Activated CD8-positive, alpha-beta T cell treated with anti-CD3 and anti-CD28 coated beads, Interleukin-2, amount 10 ng/mL, durations not matched to agents 7 days and 5 days (primary cell): ENCODE results near the gene BCL3. TPM values are rescaled to one million over a fixed set of nuclear protein-coding genes. Genes with fewer than 3 reads are reported as not detected.
"Not testable (repeated sequence)": the region's sequence is repeated elsewhere in the genome, so short reads cannot be mapped to it uniquely, and the experiment has no call there.

Experiments
- ATAC-seq: fragments of 150-1000 bp; cut with Tn5 transposase; one replicate; pipeline ENCODE4 v1.10.0; 2021; ENCODE audit warnings: moderate library complexity
- CTCF ChIA-PET: fragments of 350-600 bp; sonication (Branson Sonifier 250); formaldehyde crosslinking; loops from one replicate; lab custom pipeline; 2021; ENCODE audit warnings: antibody characterized with exemption; lab: Charles Lee
- POLR2A ChIA-PET: fragments of 350-600 bp; sonication (Branson Sonifier 250); formaldehyde crosslinking; loops from one replicate; lab custom pipeline; 2021; ENCODE audit warnings: antibody characterized with exemption; lab: Charles Lee
- DNase-seq: peaks from one replicate; pipeline ENCODE4 v3.0.0-alpha.2; 2020
- H3K27ac Mint-ChIP-seq: one replicate; pipeline ENCODE4 v1.8.0; 2021; ENCODE audit warnings: mild to moderate bottlenecking, mixed read lengths
- H3K27me3 Mint-ChIP-seq: one replicate; pipeline ENCODE4 v1.8.0; 2021; ENCODE audit warnings: low read depth, mixed read lengths
- H3K36me3 Mint-ChIP-seq: one replicate; pipeline ENCODE4 v1.8.0; 2021; ENCODE audit warnings: low read depth, mixed read lengths
- H3K4me1 Mint-ChIP-seq: one replicate; pipeline ENCODE4 v1.8.0; 2021; ENCODE audit warnings: low read depth, mixed read lengths
- H3K4me3 Mint-ChIP-seq: one replicate; pipeline ENCODE4 v1.8.0; 2021; ENCODE audit warnings: mild to moderate bottlenecking, mixed read lengths
- H3K9me3 Mint-ChIP-seq: one replicate; pipeline ENCODE4 v1.8.0; 2022; ENCODE audit warnings: mixed read lengths; ENCODE audit not compliant: insufficient read depth
- total RNA-seq, 2 experiments: library from RNA; stranded (reverse); gene quantifications; one replicate each; pipeline ENCODE4 v1.2.3, GENCODE V29; 2021

The BCL3 gene
- total RNA-seq, 2 experiments from 2014 or later: 22.4 to 25.1 TPM

DNA sequence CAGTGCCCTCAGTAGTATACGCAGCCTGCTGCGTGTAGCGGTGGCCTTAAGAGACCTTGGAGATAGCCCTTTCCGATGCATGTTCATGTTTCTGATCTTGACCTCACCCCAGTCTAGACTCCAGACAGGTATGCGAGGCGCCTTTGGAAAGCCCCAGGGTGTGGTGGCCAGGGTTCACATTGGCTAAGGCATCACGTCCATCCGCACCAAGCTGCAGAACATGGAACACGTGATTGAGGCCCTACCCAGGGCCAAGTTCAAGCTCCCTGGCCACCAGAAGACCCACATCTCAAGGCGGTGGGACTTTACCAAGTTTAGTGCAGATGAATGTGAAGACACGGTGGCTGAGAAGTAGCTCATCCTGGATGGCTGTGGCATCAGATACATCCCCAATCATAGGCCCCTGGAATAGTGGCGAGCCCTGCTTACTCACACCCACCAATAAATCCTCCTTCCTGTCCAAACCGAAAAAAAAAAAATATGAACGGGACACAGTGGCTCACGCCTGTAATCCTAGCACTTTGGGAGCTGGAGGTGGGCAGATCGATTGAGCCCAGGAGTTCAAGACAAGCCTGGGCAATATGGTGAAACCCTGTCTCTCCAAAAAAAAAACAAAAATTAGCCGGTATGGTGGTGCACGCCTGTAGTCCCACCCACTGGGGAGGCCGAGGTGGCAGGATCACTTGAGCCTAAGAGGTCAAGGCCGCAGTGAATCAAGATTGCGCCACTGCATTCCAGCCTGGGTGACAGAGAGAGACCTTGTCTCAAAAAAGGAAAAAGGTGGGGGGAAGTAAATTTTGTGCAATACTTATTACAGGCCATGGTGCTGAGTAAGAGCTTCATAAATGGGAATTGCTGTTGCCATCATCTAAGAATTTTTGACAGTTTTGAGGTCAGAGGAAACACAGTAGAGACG, 16.8 kb downstream of the BCL3 start:
- Mint-ChIP-seq H3K4me1 (peaks cover 61% of the 10 kb centered on the region), H3K27ac (no peak overlapping the region), H3K4me3 (no peak overlapping the region), H3K27me3 (no peaks in the 10 kb centered on the region), H3K36me3 (peaks cover 16% of the 10 kb centered on the region), H3K9me3 (peaks cover 5% of the 10 kb centered on the region)
- no peak for DNase-seq
- ChIA-PET POLR2A (interaction anchor here (1.2 kb wide), 1 partner anchor 16 kb away, joined by 4 read pairs; the partner anchor contains the start of gene BCL3), CTCF (interaction anchor here (0.9 to 18.1 kb wide), 5 partner anchors 10 to 73 kb away, joined by 3 to 455 read pairs (median 14); no protein-coding TSS in a partner anchor)
- ATAC-seq: no peak

DNA sequence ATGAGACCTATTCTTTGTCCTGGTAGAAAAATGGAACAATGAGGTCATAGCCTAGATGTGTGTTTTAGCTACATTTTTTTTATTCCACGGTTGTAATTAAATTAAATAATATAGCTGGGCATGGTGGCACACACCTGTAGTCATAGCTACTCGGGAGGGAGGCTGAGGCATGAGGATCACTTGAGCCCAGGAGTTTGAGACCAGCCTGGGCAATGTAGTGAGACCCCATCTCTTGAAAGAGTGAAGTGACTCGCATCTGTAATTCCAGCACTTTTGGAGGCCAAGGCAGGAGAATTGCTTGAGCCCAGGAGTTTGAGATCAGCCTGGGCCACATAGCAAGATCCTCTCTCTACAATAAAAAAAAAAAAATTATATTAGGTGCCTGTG, 17.4 kb downstream of the BCL3 start:
- no peak for ATAC-seq
- H3K9me3 Mint-ChIP-seq: peaks cover 5% of the 10 kb centered on the region
- ChIA-PET POLR2A (interaction anchor here (1.2 kb wide), 1 partner anchor 17 kb away, joined by 4 read pairs; the partner anchor contains the start of gene BCL3), CTCF (interaction anchor here (0.9 to 18.1 kb wide), 6 partner anchors 10 to 112 kb away, joined by 3 to 455 read pairs (median 10); no protein-coding TSS in a partner anchor)
- H3K27ac Mint-ChIP-seq: no peak overlapping the region
- DNase-seq: no peak
- peaks cover 60% of the 10 kb centered on the region for H3K4me1 Mint-ChIP-seq
- H3K36me3 Mint-ChIP-seq: peaks cover 14% of the 10 kb centered on the region
- H3K4me3 Mint-ChIP-seq: no peak overlapping the region
- no peaks in the 10 kb centered on the region for H3K27me3 Mint-ChIP-seq

DNA sequence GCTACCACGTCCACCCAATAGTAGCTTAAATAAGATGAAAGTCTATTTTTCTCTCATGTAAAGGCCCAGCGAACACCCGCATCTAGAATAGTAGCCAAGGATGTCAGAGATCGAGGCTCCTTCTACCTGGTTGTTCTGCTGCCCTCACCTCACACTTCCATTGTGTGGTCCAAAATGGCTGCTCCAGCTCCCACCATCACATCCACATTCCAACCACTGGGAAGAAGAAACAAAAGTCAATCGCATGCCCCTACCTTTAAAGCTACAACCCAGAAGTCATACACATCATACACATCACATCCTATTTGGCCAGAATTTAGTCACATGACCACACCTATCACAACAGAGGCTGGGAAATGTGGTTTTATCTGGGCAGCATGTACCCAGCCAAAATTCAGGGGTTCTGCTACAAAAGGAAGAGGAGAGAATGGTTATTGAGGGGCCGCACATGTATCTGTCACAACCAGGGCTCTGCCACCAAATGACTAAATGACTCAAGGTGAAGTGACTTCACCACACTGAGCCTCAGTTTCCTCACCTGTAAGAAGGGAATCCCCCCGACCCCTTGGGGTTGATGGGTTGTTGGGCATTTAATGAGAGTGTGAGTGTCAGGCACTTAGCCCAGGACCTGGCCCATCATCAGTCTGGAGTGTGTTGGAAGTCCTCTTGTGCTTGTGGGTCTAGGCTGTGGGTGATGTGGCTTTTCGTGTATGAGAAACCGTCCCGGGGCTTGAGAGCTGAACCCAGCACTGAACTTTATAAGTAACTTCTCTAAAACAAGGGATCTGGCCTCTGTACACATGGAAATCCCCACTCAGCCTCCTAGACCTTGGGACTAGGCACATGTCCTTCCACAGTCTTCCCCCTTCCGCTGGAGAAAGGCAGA, 19.0 kb downstream of the BCL3 start:
- H3K36me3 Mint-ChIP-seq: peaks cover 8% of the 10 kb centered on the region
- no peak overlapping the region for H3K4me3 Mint-ChIP-seq
- CTCF ChIA-PET: interaction anchor here (1.0 to 18.1 kb wide), 6 partner anchors 14 to 113 kb away, joined by 3 to 455 read pairs (median 10); no protein-coding TSS in a partner anchor
- H3K9me3 Mint-ChIP-seq: peaks cover 5% of the 10 kb centered on the region
- peak overlapping the region; percentile 37 for H3K27ac Mint-ChIP-seq
- POLR2A ChIA-PET: interaction anchor here (0.9 to 1.4 kb wide), 3 partner anchors 13 to 44 kb away, joined by 3 to 4 read pairs (median 4); no protein-coding TSS in a partner anchor
- ATAC-seq: no peak
- H3K4me1 Mint-ChIP-seq: peaks cover 56% of the 10 kb centered on the region
- DNase-seq: peak; percentile 55
- no peaks in the 10 kb centered on the region for H3K27me3 Mint-ChIP-seq

DNA sequence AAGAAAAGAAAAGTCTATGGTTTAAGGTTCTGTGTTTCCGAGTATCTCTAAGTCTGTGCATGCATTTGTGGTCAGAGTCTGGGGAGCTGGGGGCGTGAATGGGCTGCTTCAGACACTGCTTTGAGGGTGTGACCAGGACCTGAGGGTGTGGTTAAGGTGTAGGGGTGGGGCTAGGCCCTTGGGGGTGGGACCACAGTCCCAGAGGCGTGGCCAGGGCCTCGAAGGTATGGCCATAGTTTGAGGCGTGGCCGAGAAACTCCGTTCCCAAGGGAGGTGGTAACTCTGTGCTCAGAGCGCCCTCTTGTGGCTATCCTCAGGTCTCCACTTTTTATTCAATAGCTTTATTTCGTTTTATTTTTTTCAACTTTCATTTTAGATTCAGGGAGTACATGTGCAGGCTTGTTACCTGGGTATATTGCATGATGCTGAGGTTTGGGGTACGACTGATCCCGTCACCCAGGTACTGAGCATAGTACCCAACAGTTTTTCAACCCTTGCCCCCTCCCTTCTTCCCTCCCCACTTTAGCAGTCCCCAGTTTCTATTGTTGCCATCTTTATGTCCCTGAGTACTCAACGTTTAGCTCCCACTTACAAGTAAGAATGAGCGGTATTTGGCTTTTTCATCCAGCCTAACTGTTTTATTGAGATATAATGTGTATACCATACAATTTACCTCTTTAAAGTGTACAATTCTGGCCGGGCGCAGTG, 22.2 kb downstream of the BCL3 start:
- ChIA-PET CTCF (interaction anchor here (0.6 to 18.1 kb wide), 37 partner anchors 10 to 321 kb away, joined by 3 to 455 read pairs (median 6); partner anchors contain the start of gene NECTIN2), POLR2A (interaction anchor here (0.5 to 2.4 kb wide), 7 partner anchors 10 to 80 kb away, joined by 3 to 28 read pairs (median 4); no protein-coding TSS in a partner anchor)
- Mint-ChIP-seq H3K4me3 (peak overlapping the region; percentile 46), H3K4me1 (peaks cover 40% of the 10 kb centered on the region), H3K36me3 (peaks cover 8% of the 10 kb centered on the region), H3K27ac (peak overlapping the region; percentile 85), H3K9me3 (peaks cover 5% of the 10 kb centered on the region), H3K27me3 (peaks cover 8% of the 10 kb centered on the region)
- DNase-seq (peak; percentile 99), ATAC-seq (peak; percentile 99)

DNA sequence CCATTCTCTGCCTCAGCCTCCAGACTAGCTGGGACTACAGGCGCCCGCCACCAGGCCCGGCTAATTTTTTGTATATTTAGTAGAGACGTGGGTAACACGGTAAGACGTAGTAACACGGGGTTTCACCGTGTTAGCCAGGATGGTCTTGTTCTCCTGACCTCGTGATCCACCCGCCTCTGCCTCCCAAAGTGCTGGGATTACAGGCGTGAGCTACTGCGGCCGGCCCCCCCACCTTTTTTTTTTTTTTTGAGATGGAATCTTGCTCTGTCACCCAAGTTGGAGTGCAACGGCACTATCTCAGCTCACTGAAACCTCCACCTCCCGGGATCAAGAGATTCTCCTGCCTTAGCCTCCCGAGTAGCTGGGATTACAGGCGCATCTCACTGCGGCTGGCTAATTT, 23.6 kb downstream of the BCL3 start:
- H3K9me3 Mint-ChIP-seq, H3K4me3 Mint-ChIP-seq, H3K27me3 Mint-ChIP-seq, DNase-seq, H3K27ac Mint-ChIP-seq, H3K36me3 Mint-ChIP-seq, ATAC-seq: not testable (repeated sequence)
- H3K4me1 Mint-ChIP-seq: peaks cover 39% of the 10 kb centered on the region
- CTCF ChIA-PET: interaction anchor here (0.7 to 18.1 kb wide), 14 partner anchors 11 to 201 kb away, joined by 3 to 455 read pairs (median 12); partner anchors contain the start of gene NECTIN2
- POLR2A ChIA-PET: interaction anchor here (2.4 kb wide), 1 partner anchor 48 kb away, joined by 28 read pairs; no protein-coding TSS in a partner anchor

DNA sequence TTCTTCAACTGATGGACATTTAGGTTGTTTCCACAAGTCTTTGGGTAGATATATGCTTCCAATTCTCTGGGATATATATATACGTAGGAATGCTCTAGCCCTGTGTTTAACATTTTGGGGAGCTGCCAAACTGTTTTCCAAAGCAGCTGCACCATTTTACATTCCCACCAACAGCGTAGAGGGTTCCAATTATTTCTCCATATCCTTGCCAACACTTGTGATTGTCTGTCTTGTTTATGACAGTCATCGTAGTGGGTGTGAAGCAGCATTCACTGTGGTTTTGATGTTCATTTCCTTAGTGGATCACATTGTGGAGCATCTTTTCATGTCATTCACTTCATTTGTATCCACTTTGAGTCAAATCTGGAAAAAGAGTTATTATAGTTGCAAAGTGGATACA, 24.5 kb downstream of the BCL3 start:
- Mint-ChIP-seq H3K4me3 (no peak overlapping the region), H3K27ac (no peak overlapping the region), H3K27me3 (peaks cover 9% of the 10 kb centered on the region), H3K4me1 (peaks cover 31% of the 10 kb centered on the region), H3K36me3 (peaks cover 8% of the 10 kb centered on the region), H3K9me3 (peaks cover 5% of the 10 kb centered on the region)
- no peak for DNase-seq
- no peak for ATAC-seq
- ChIA-PET POLR2A (no interaction called here), CTCF (interaction anchor here (0.7 to 18.1 kb wide), 7 partner anchors 10 to 116 kb away, joined by 3 to 455 read pairs (median 10); no protein-coding TSS in a partner anchor)

DNA sequence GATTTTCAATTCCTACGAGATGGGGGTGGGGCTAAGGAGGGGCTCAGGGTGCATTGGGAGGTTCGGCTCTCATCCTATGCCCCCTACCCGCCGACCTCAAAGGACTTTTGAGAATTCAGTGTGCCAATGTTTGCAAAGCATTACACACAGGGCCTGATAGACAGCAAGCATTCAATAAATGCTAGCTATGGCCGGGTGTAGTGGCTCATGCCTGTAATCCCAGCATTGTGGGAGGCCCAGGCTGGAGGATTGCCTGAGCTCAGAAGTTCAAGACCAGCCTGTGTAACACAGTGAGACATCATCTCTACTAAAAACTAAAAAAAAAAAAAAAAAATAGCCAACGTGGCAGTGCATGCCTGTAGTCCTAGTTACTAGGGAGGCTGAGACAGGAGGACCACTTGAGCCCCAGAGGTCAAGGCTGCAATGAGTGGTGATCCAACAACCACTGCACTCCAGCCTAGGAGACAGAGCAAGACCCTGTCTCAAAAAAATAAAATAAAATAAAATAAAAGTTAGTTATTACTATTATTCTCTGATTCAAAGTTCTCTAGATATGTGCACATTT, 27.2 kb downstream of the BCL3 start:
- Mint-ChIP-seq H3K9me3 (no peaks in the 10 kb centered on the region), H3K27me3 (peaks cover 9% of the 10 kb centered on the region), H3K27ac (no peak overlapping the region), H3K4me3 (no peak overlapping the region), H3K4me1 (peaks cover 6% of the 10 kb centered on the region), H3K36me3 (no peaks in the 10 kb centered on the region)
- DNase-seq (no peak), ATAC-seq (no peak)
- ChIA-PET POLR2A (no interaction called here), CTCF (interaction anchor here (10.5 to 18.1 kb wide), 2 partner anchors 53 to 83 kb away, joined by 149 to 455 read pairs; no protein-coding TSS in a partner anchor)

DNA sequence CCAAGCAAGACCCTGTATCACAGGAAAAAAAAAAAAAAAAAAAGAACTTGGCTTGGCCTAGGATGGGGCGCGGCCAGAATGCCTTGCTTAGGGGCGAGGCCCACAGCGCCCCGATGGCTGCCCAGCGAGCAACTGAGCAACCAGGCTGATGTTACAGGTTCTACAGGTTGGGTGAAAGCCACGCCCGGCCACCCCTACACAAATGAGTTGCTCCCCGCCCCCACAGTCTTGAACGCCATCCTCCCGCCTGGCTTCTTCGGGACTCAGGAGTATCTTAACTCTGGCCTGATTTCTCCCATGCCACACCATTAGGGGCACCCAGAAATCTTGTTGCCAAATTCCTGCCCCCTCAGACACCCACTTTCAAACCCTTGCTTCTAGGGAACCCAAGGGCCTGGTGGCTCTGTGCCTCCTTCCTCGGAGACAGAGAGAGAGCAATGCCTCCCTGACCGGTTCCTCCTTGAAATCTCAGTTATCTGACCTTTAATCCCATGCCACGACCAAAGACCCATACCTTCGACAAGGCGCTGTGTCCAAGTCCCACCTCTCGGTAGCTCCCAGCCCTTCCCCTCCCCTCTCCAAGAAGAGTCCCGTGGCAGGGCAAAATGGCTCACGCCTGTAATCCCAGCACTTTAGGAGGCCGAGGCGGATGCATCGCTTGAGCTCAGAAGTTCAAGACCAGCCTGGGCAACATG, 28.0 kb downstream of the BCL3 start:
- POLR2A ChIA-PET: no interaction called here
- H3K27me3 Mint-ChIP-seq: peaks cover 9% of the 10 kb centered on the region

DNA sequence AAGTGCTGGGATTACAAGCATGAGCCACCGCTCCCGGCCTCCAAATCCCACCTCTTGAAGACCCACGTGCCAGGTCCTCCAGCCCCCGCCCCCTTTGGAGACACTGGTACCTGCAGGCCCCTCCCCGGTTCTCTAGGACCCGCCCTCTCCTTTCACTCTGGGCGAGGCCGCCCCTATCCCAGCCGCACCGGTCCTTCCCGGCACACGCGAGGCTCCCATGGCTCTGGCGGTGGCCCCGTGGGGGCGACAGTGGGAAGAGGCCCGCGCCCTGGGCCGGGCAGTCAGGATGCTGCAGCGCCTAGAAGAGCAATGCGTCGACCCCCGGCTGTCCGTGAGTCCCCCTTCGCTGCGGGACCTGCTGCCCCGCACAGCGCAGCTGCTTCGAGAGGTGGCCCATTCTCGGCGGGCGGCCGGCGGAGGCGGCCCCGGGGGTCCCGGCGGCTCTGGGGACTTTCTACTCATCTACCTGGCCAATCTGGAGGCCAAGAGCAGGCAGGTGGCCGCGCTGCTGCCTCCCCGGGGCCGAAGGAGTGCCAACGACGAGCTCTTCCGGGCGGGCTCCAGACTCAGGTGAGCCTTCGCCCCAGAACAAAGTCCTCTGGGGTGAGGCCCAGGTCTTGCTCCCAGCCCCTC, 29.3 kb downstream of the BCL3 start, which contains the start of gene CBLC:
CBLC (plus strand) TSS at position 176 of the 633 bp plus-strand sequence; CDS start at position 218, 42 bp downstream.
- ATAC-seq (no peak), DNase-seq (no peak)
- peaks cover 9% of the 10 kb centered on the region for H3K27me3 Mint-ChIP-seq
- CTCF ChIA-PET: interaction anchor here (18.1 kb wide), 1 partner anchor 55 kb away, joined by 455 read pairs; no protein-coding TSS in a partner anchor
- H3K27ac Mint-ChIP-seq: no peak within 1 kb of the TSS
- H3K36me3 Mint-ChIP-seq: no peaks in the 10 kb centered on the region
- no peaks in the 10 kb centered on the region for H3K9me3 Mint-ChIP-seq
- POLR2A ChIA-PET: no interaction called here
- H3K4me1 Mint-ChIP-seq: no peaks in the 10 kb centered on the region
- H3K4me3 Mint-ChIP-seq: no peak within 1 kb of the TSS

More for the DNA sequence above, 28.0 kb downstream of the BCL3 start:
- no peak overlapping the region for H3K4me3 Mint-ChIP-seq
- no peaks in the 10 kb centered on the region for H3K36me3 Mint-ChIP-seq
- peaks cover 2% of the 10 kb centered on the region for H3K4me1 Mint-ChIP-seq
- DNase-seq: no peak
- CTCF ChIA-PET: interaction anchor here (18.1 kb wide), 1 partner anchor 53 kb away, joined by 455 read pairs; no protein-coding TSS in a partner anchor
- no peaks in the 10 kb centered on the region for H3K9me3 Mint-ChIP-seq
- no peak overlapping the region for H3K27ac Mint-ChIP-seq
- no peak for ATAC-seq
